HG02970 (cell line): ENCODE measurements around the gene GDA.
A peak's percentile ranks its signal among the peaks of the same experiment; 100 is the strongest.

Experiments used
- ATAC-seq: cut with Tn5 transposase; IDR thresholded peaks from one replicate; pipeline ENCODE4 v1.9.1; 2021; ENCODE audit warnings: mild to moderate bottlenecking, moderate library complexity, moderate number of reproducible peaks; ENCODE audit not compliant: unreplicated experiment, low FRiP score

The GDA gene

GRCh38 chr9:72147676-72148075 lies 1.6 kb upstream of the GDA start:
- no peak for ATAC-seq

GRCh38 chr9:72150127-72150526 lies 887 bp downstream of the GDA start:
- ATAC-seq = no peak

DNA sequence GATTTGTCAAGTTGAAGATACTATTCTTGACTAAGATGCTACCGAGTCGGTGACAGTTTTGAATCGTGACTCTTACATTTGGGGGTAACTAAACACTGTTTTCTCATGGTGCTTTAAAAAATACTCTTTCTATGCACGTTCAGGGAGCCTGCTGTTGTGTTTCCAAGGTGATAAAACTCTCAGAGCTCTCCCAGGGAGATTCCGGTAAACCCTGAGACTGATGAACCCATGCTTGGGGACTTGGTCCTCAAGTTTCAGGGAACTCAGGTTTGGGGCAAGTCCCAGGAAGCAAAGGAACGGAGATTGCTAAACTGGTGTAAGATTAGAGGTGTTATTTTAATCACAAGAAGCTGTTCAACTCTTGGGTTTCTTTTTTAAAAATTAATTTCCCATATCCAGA lies 1.4 kb downstream of the GDA start:
- no peak for ATAC-seq

- ATAC-seq = no peak
These were observed 1.9 kb downstream of the GDA start for GRCh38 chr9:72151104-72151503.

GRCh38 chr9:72154468-72155285 lies 5.4 kb downstream of the GDA start:
- peak; percentile 93 for ATAC-seq

DNA sequence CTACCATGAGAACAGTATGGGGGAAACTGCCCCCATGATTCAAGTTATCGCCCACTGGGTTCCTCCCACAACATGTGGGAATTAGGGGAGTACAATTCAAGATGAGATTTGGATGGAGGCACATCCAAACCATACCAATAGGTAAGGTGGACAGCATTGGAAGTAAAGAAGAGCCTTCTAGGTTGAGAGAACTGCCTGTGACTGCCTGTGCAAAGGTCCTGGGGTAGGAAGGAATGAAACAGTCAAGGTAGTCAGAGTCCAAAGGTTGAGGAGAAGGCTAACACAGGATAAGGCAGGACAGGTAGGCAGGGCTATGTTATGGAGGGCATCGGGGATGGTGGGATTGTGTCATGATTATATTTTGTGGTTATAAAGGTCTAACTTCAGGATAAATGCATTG lies 6.1 kb downstream of the GDA start:
- no peak for ATAC-seq

- ATAC-seq = no peak
These were observed 7.3 kb downstream of the GDA start for GRCh38 chr9:72156586-72156985.

DNA sequence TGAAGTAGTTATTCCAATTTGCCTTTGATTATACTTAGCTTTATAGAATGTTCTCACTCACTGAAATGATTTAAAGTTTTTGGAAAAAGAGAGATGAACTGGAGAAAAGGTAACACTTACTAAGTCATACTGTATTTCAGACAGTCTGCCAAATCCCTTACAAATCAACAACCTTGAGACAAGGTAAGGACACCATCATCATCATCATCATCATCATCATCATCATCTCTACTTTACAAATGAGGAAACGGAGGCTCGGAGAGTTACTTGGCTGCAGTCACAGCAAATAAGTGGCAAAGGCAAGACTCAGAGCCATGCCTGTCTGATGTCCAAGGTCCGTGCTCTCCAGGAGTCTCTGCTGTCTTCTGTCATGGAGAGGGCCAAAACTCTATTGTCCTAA lies 9.4 kb downstream of the GDA start:
- no peak for ATAC-seq

- ATAC-seq = no peak
These were observed 11.3 kb downstream of the GDA start for GRCh38 chr9:72160446-72161123.

DNA sequence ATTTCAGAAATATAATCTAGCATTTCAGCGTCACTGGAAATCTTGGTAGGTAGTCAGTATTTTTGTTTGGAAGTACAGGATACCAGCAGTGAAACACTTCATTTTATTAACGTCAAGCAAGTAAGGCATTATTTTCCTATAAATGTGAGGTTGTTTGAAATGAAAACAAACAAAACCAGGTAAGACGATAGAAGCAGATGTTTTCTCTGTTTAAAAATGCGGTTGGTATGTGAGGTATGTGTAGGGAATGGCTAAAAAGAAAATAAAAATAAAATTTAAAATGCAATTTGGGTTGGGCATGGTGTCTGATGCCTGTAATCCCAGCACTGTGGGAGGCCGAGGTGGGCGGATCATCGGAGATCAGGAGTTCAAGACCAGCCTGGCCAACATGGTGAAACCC lies 16.1 kb downstream of the GDA start:
- ATAC-seq = no peak

GRCh38 chr9:72165821-72166547 lies 16.7 kb downstream of the GDA start:
- no peak for ATAC-seq

GRCh38 chr9:72168075-72168474 lies 18.8 kb downstream of the GDA start:
- no peak for ATAC-seq

GRCh38 chr9:72169178-72169577 lies 19.9 kb downstream of the GDA start:
- no peak for ATAC-seq

- no peak for ATAC-seq
These were observed 23.8 kb downstream of the GDA start for GRCh38 chr9:72173080-72173479.

DNA sequence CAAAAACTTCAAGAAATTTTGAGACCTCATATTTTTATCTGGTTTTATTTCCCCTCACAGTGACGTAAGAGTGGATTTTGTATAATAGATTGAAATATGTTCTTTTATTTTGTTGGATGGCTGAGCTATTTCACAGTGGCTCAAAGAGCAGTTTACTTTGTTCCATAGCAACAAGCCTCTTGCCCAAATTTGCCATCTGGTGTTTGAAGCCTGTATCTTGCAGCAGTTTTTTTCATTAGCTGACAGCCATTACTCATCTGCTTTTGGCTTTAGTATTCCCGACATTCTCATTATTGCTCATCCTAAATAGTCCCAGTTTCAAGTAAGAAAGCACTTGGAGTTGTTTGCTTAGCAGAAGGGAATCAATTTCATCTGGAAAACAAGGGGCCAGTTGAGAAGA lies 36.3 kb downstream of the GDA start:
- no peak for ATAC-seq

DNA sequence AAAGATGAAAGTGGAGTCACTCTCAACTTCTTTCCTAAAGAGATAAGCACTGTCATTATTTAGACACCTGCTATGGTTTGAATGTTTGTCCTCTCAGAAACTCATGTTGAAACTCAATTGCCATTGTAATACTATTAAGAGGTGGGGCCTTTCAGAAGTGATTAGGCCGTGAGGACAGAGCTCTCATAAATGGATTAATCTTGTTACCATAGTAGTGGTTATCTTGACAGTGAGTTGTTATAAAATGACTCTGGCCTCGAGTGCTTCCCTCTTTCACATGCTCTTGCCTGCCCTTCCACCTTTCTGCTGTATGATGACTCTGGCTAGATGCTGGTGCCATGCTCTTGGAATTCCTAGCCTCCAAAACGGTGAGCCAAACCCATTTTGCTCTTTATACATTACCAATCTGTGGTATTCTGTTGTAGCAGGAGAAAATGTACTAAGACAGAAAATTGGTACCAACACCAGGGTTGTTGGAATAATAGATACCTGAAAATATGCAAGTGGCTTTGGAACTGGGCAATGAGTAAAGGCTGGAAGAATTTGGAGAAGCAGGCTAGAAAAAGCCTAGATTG lies 38.0 kb downstream of the GDA start:
- no peak for ATAC-seq

GRCh38 chr9:72188232-72188631 lies 39.0 kb downstream of the GDA start:
- no peak for ATAC-seq

GRCh38 chr9:72193478-72193881 lies 44.2 kb downstream of the GDA start:
- peak; percentile 93 for ATAC-seq

DNA sequence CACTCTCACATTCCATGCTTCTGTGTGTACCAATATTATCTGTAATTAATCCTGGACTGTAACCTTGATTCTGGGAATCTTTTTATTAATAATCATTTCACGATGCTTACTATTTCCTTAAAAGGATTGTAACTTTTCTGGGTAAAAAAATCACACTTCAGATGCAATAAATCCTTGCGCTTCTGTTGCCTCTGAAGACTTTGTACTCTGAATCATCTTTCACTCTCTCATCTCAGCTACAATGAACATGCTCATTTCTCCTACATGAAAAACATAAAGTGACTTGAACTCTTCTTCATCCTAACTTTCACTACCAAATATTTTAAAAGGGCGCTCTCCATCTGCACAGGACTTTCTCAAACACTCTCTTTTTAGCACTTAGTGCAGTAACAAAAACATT lies 50.0 kb downstream of the GDA start:
- no peak for ATAC-seq

DNA sequence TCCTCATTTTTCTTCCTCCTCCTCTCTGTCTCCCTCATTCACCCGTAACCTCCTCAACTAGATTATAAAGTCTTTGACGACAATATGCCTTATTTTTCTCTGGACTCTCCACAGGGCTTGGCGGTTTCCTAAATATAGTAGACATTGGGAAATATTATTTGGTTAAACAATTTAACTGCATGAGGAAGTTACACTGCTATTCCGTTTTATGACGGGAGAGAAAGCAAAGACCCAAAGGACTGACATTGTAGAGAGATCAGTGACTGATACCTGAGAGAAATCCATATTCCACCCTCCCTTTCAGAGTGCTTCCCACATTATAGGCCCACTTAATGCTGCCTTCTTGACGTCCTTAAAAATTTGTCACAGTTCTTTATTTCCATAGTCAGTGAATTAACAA lies 51.2 kb downstream of the GDA start:
- no peak for ATAC-seq

DNA sequence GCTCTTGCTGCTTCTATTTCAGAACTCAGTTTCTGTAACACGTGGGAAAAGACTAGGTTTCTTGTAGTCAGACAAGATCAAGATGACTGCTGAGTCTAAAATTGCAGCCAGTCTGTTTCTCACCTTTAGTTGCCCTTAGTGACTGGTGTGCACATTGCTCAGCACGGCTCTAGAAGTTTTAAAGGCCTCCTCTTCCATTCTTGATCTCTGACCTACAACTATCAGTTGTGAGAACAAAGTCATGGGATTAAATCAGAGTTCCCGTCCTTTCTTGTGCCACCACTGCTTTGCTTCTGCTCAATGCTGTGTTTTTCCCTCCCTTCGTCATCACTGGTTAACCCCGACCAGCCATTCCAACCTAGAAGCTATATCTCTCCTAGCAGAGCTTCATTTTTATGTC lies 52.8 kb downstream of the GDA start:
- ATAC-seq = no peak
